ENCODE results near the gene UPP1.

The UPP1 gene

GRCh38 chr7:48112401-48113165 lies 23.5 kb downstream of the UPP1 start:
- TF ChIP-seq GATA2 (IDR thresholded peaks at IDR 0.05; ENCODE audit: low read depth, low read length) (no peak), GATA3 (IDR thresholded peaks at IDR 0.05; ENCODE audit: low read depth, low read length) (no peak)

- TF ChIP-seq GATA2 (IDR thresholded peaks at IDR 0.05; ENCODE audit: low read depth, low read length) (no peak), GATA3 (IDR thresholded peaks at IDR 0.05; ENCODE audit: low read depth, low read length) (no peak)
These were observed 24.2 kb downstream of the UPP1 start for GRCh38 chr7:48113275-48113674.

- TF ChIP-seq GATA2 (IDR thresholded peaks at IDR 0.05; ENCODE audit: low read depth, low read length) (no peak), GATA3 (IDR thresholded peaks at IDR 0.05; ENCODE audit: low read depth, low read length) (no peak)
These were observed 25.1 kb downstream of the UPP1 start for GRCh38 chr7:48114115-48114514.

- TF ChIP-seq GATA3 (IDR thresholded peaks at IDR 0.05; ENCODE audit: low read depth, low read length) (no peak), GATA2 (IDR thresholded peaks at IDR 0.05; ENCODE audit: low read depth, low read length) (no peak)
These were observed 25.5 kb downstream of the UPP1 start for GRCh38 chr7:48114589-48114988.

GRCh38 chr7:48116043-48116442 lies 27.0 kb downstream of the UPP1 start:
- TF ChIP-seq GATA3 (IDR thresholded peaks at IDR 0.05; ENCODE audit: low read depth, low read length) (no peak), GATA2 (IDR thresholded peaks at IDR 0.05; ENCODE audit: low read depth, low read length) (no peak)

GRCh38 chr7:48118041-48118440 lies 29.0 kb downstream of the UPP1 start:
- TF ChIP-seq GATA3 (IDR thresholded peaks at IDR 0.05; ENCODE audit: low read depth, low read length) (no peak), GATA2 (IDR thresholded peaks at IDR 0.05; ENCODE audit: low read depth, low read length) (no peak)

GRCh38 chr7:48126037-48126436 lies 37.0 kb downstream of the UPP1 start:
- TF ChIP-seq GATA2 (IDR thresholded peaks at IDR 0.05; ENCODE audit: low read depth, low read length) (no peak), GATA3 (IDR thresholded peaks at IDR 0.05; ENCODE audit: low read depth, low read length) (no peak)

- no peak for TF ChIP-seq GATA2 (IDR thresholded peaks at IDR 0.05; ENCODE audit: low read depth, low read length)
- TF ChIP-seq GATA3 (IDR thresholded peaks at IDR 0.05; ENCODE audit: low read depth, low read length) = no peak
These were observed 41.6 kb downstream of the UPP1 start for GRCh38 chr7:48130658-48131108.

- TF ChIP-seq GATA2 (IDR thresholded peaks at IDR 0.05; ENCODE audit: low read depth, low read length) (no peak), GATA3 (IDR thresholded peaks at IDR 0.05; ENCODE audit: low read depth, low read length) (no peak)
These were observed 43.7 kb downstream of the UPP1 start for GRCh38 chr7:48132792-48133191.

- TF ChIP-seq GATA3 (IDR thresholded peaks at IDR 0.05; ENCODE audit: low read depth, low read length) (no peak), GATA2 (IDR thresholded peaks at IDR 0.05; ENCODE audit: low read depth, low read length) (no peak)
These were observed 50.4 kb downstream of the UPP1 start for GRCh38 chr7:48139459-48139858.

GRCh38 chr7:48140001-48140681 lies 51.1 kb downstream of the UPP1 start:
- no peak for TF ChIP-seq GATA3 (IDR thresholded peaks at IDR 0.05; ENCODE audit: low read depth, low read length)
- no peak for TF ChIP-seq GATA2 (IDR thresholded peaks at IDR 0.05; ENCODE audit: low read depth, low read length)

- TF ChIP-seq GATA3 (IDR thresholded peaks at IDR 0.05; ENCODE audit: low read depth, low read length) = no peak
- TF ChIP-seq GATA2 (IDR thresholded peaks at IDR 0.05; ENCODE audit: low read depth, low read length) = no peak
These were observed 52.5 kb downstream of the UPP1 start for GRCh38 chr7:48141521-48141920.

- TF ChIP-seq GATA3 (IDR thresholded peaks at IDR 0.05; ENCODE audit: low read depth, low read length) (no peak), GATA2 (IDR thresholded peaks at IDR 0.05; ENCODE audit: low read depth, low read length) (no peak)
These were observed 55.3 kb downstream of the UPP1 start for GRCh38 chr7:48144291-48144768.

GRCh38 chr7:48147078-48147591 lies 58.1 kb downstream of the UPP1 start:
- no peak for TF ChIP-seq GATA3 (IDR thresholded peaks at IDR 0.05; ENCODE audit: low read depth, low read length)
- no peak for TF ChIP-seq GATA2 (IDR thresholded peaks at IDR 0.05; ENCODE audit: low read depth, low read length)

- TF ChIP-seq GATA3 (IDR thresholded peaks at IDR 0.05; ENCODE audit: low read depth, low read length) = no peak
- TF ChIP-seq GATA2 (IDR thresholded peaks at IDR 0.05; ENCODE audit: low read depth, low read length) = no peak
These were observed 59.2 kb downstream of the UPP1 start for GRCh38 chr7:48148311-48148710.
